Subcutaneous abdominal adipose tissue (tissue), 5 donors: ENCODE results near the gene TNFSF13B.

Experiments
- H3K27ac ChIP-seq: one replicate; pipeline ENCODE4 v1.7.0; 2013; ENCODE audit warnings: low read depth, mild to moderate bottlenecking, inconsistent platforms, low read length, moderate library complexity
- H3K27me3 ChIP-seq, 5 donors: one replicate each; pipeline ENCODE4 v1.7.0; 2013; ENCODE audit warnings: low read length in 5 of 5, inconsistent platforms in 1 of 5; ENCODE audit not compliant: control insufficient read depth in 5 of 5, insufficient read depth in 4 of 5
- H3K36me3 ChIP-seq, 5 donors: one replicate each; pipeline ENCODE4 v1.7.0; 2013; ENCODE audit warnings: low read length in 5 of 5; ENCODE audit not compliant: control insufficient read depth in 5 of 5, insufficient read depth in 5 of 5
- H3K4me1 ChIP-seq, 5 donors: one replicate each; pipeline ENCODE4 v1.7.0; 2013; ENCODE audit warnings: low read length in 5 of 5, mild to moderate bottlenecking in 3 of 5, moderate library complexity in 1 of 5; ENCODE audit not compliant: control insufficient read depth in 5 of 5, insufficient read depth in 5 of 5
- H3K4me3 ChIP-seq, 5 donors: one replicate each; pipeline ENCODE4 v1.7.0; 2013; ENCODE audit warnings: low read length in 5 of 5, low read depth in 1 of 5
- H3K9ac ChIP-seq, 5 donors: one replicate each; pipeline ENCODE4 v1.7.0; 2013; ENCODE audit warnings: low read length in 5 of 5, mild to moderate bottlenecking in 4 of 5, moderate library complexity in 3 of 5
- H3K9me3 ChIP-seq, 5 donors: one replicate each; pipeline ENCODE4 v1.7.0; 2013; ENCODE audit warnings: low read length in 5 of 5; ENCODE audit not compliant: control insufficient read depth in 5 of 5
- donor health status: healthy.
- donor health status: healthy.
- donor health status: healthy.
- donor health status: healthy.
- donor health status: healthy.

The TNFSF13B gene

GRCh38 chr13:108269601-108270328, at the start of gene TNFSF13B:
TNFSF13B (plus strand) TSS chr13:108269718; CDS start chr13:108269896, 178 bp downstream.
- H3K36me3 ChIP-seq, result peaks cover 0 to 1% (median 0%) of the 10 kb centered on the region in 5 donors
- peak within 1 kb of the TSS; percentile 61 to 80 (median 71) for H3K4me3 ChIP-seq
- peaks cover 0 to 24% (median 23%) of the 10 kb centered on the region in 5 donors for H3K4me1 ChIP-seq
- no peaks in the 10 kb centered on the region for H3K9me3 ChIP-seq
- peak within 1 kb of the TSS; percentile 3 to 76 (median 60) for H3K9ac ChIP-seq
- H3K27me3 ChIP-seq, result no peaks in the 10 kb centered on the region
- H3K27ac ChIP-seq, result peak within 1 kb of the TSS; percentile 72

DNA sequence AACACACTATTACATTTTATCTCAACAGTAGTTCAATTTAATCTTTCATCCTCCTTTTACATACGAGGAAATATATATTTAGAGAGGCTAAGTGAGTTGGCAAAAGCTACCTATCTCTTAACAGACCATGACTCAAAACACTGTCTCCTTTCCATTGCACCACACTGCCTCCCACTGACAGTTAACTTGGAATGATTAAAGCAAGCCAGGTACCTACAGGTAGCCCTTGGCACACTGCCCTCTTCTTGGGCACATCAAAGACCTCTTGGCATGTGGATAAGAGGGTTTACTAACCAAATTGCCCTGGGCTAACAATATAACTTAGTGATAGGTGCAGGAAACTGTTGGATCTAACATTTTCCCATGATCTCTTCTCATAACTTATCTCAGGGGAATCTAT, 49.5 kb upstream of the TNFSF13B start:
- H3K27ac ChIP-seq, result no peak overlapping the region
- peak overlapping the region in 4 of 5 donors; percentile 14 to 91 (median 44) for H3K9ac ChIP-seq
- H3K4me3 ChIP-seq, result peak overlapping the region in 3 of 5 donors; percentile 84 to 92 (median 91)
- no peaks in the 10 kb centered on the region for H3K27me3 ChIP-seq
- no peaks in the 10 kb centered on the region for H3K9me3 ChIP-seq
- H3K36me3 ChIP-seq, result no peaks in the 10 kb centered on the region
- H3K4me1 ChIP-seq, result peaks cover 0 to 39% (median 34%) of the 10 kb centered on the region in 5 donors

- no peak overlapping the region for H3K27ac ChIP-seq
- H3K36me3 ChIP-seq, result peaks cover 0 to 4% (median 0%) of the 10 kb centered on the region in 5 donors
- H3K9ac ChIP-seq, result no peak overlapping the region
- no peaks in the 10 kb centered on the region for H3K27me3 ChIP-seq
- H3K4me1 ChIP-seq, result peaks cover 0 to 19% (median 15%) of the 10 kb centered on the region in 5 donors
- H3K9me3 ChIP-seq, result no peaks in the 10 kb centered on the region
- H3K4me3 ChIP-seq, result no peak overlapping the region
These were observed 45.6 kb upstream of the TNFSF13B start for GRCh38 chr13:108223687-108224503.

DNA sequence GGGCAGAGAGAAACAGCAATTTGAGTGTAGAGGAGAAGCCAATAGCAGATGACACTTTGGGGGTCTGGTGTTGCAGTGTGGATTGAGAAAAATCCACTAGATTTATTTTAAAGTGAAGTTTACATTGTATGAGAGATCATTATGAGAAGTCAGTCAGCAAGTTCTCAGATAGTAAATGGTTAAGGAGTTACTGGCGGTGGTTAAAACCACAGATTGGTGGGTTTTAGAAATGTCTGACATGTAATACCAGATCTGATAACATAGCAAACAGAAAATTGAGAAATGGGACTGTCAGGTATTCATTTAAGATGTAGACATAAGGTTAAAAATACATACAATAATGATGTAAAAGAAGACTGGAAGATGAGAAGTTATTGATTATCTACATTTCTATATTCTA, 44.1 kb upstream of the TNFSF13B start:
- Histone ChIP-seq H3K4me3 (no peak overlapping the region), H3K36me3 (peaks cover 4 to 11% (median 8%) of the 10 kb centered on the region in 5 donors), H3K27ac (no peak overlapping the region), H3K4me1 (peaks cover 0 to 3% (median 0%) of the 10 kb centered on the region in 5 donors), H3K9ac (no peak overlapping the region), H3K9me3 (no peaks in the 10 kb centered on the region), H3K27me3 (no peaks in the 10 kb centered on the region)

DNA sequence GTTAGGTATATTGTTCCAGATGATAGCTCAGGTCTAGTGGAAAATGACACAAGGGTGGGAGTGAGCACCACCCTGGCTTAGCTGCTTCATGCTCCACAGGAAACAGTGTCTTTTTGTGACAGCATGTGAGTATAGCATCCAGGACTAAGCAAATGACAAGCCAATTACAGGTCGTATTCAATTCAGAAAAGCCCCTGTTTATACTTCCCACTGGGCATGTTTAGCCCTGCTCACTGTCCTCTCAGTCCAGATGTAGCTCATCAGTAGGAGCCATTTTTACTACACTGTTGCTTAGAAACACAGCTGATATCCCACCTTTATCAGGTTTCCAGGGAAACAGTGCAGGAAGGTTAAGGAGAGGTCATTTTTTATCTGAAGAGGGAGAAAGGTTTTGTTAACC, 43.3 kb upstream of the TNFSF13B start:
- H3K36me3 ChIP-seq, result peaks cover 4 to 11% (median 8%) of the 10 kb centered on the region in 5 donors
- H3K4me3 ChIP-seq, result no peak overlapping the region
- no peak overlapping the region for H3K27ac ChIP-seq
- no peaks in the 10 kb centered on the region for H3K9me3 ChIP-seq
- H3K9ac ChIP-seq, result no peak overlapping the region
- H3K4me1 ChIP-seq, result no peaks in the 10 kb centered on the region
- H3K27me3 ChIP-seq, result no peaks in the 10 kb centered on the region

DNA sequence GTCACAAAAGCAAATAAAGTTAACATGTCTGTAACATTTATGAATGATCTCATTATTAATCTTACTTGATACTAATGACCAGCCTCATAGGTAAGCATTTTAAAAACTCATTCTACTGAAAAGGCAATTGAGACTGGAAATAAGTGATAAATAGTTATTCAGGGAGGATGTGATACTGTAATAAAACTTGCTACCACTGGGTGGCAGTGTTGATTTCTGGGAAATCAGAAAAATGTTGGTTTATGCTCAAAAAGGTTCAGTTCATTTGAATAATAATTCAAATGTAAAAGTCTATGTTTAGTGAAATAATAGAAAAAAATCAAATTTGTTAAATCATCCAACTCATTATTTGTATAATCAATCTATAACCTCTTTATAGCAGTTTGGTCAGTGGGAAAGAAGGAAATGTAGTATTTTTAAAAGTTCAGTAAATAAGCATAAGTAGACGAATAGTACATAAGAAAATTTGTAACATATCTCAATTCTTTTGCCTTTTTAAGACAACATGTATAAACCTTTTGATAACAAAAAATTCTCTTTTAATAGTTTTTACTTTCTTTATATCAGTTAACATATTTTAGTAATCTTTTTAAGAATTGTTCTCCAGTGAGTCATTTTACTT, 41.8 kb upstream of the TNFSF13B start:
- Histone ChIP-seq H3K27ac (no peak overlapping the region), H3K4me1 (no peaks in the 10 kb centered on the region), H3K4me3 (no peak overlapping the region), H3K36me3 (peaks cover 4 to 13% (median 9%) of the 10 kb centered on the region in 5 donors), H3K9me3 (no peaks in the 10 kb centered on the region), H3K27me3 (no peaks in the 10 kb centered on the region), H3K9ac (no peak overlapping the region)

GRCh38 chr13:108230377-108230776, 39.1 kb upstream of the TNFSF13B start:
- H3K27me3 ChIP-seq, result no peaks in the 10 kb centered on the region
- H3K4me1 ChIP-seq, result no peaks in the 10 kb centered on the region
- no peaks in the 10 kb centered on the region for H3K9me3 ChIP-seq
- no peak overlapping the region for H3K4me3 ChIP-seq
- no peak overlapping the region for H3K9ac ChIP-seq
- no peak overlapping the region for H3K27ac ChIP-seq
- peaks cover 4 to 13% (median 9%) of the 10 kb centered on the region in 5 donors for H3K36me3 ChIP-seq

GRCh38 chr13:108249150-108249549, 20.4 kb upstream of the TNFSF13B start:
- Histone ChIP-seq H3K9ac (no peak overlapping the region), H3K27me3 (no peaks in the 10 kb centered on the region), H3K4me1 (no peaks in the 10 kb centered on the region), H3K36me3 (no peaks in the 10 kb centered on the region), H3K27ac (no peak overlapping the region), H3K9me3 (peaks cover 0 to 11% (median 8%) of the 10 kb centered on the region in 5 donors), H3K4me3 (no peak overlapping the region)

- no peak overlapping the region for H3K27ac ChIP-seq
- H3K36me3 ChIP-seq, result no peaks in the 10 kb centered on the region
- no peak overlapping the region for H3K4me3 ChIP-seq
- H3K27me3 ChIP-seq, result no peaks in the 10 kb centered on the region
- H3K9me3 ChIP-seq, result peaks cover 0 to 1% (median 0%) of the 10 kb centered on the region in 5 donors
- H3K4me1 ChIP-seq, result no peaks in the 10 kb centered on the region
- H3K9ac ChIP-seq, result no peak overlapping the region
These were observed 12.3 kb upstream of the TNFSF13B start for GRCh38 chr13:108257248-108257647.
